Sigmoid colon (tissue), 7 donors: Measurements from ENCODE around the gene ZSWIM9. TPM values are rescaled to one million over a fixed set of nuclear protein-coding genes. Genes with fewer than 3 reads are reported as not detected.

Experiments used
- DNase-seq: peaks from one replicate; pipeline ENCODE4 v3.0.0-alpha.2; 2019
- H3K27ac ChIP-seq, 4 donors: fragments of 200-600 bp; sonication (generic); one replicate each; pipeline ENCODE4 v1.5.1; 2016 to 2019; ENCODE audit warnings: mild to moderate bottlenecking in 1 of 4
- H3K27me3 ChIP-seq, 3 donors: fragments of 200-600 bp; sonication (generic); one replicate each; pipeline ENCODE4 v1.5.1; 2019; ENCODE audit warnings: mild to moderate bottlenecking in 1 of 3
- H3K36me3 ChIP-seq, 4 donors: fragments of 200-600 bp; sonication (generic); one replicate each; pipeline ENCODE4 v1.5.1; 2016 to 2019
- H3K4me1 ChIP-seq, 4 donors: fragments of 200-600 bp; sonication (generic); one replicate each; pipeline ENCODE4 v1.5.1; 2017 to 2019
- H3K4me3 ChIP-seq, 4 donors: fragments of 200-600 bp; sonication (generic); one replicate each; pipeline ENCODE4 v1.5.1; 2017 to 2019; ENCODE audit warnings: mild to moderate bottlenecking in 2 of 4, moderate library complexity in 1 of 4
- H3K9me3 ChIP-seq, 4 donors: fragments of 200-600 bp in 3 of 4; sonication (generic) in 3 of 4; one replicate each; pipeline versions ENCODE4 v1.5.1 to v1.6.1; 2013 to 2019
- EP300 ChIP-seq, 4 donors: sonication (generic); formaldehyde crosslinking; IDR thresholded peaks; one replicate each; pipeline ENCODE4 v1.6.1; 2017; ENCODE audit warnings: antibody characterized with exemption in 4 of 4
- POLR2A ChIP-seq, 2 donors: fragments of 450-650 bp; IDR thresholded peaks; one replicate each; pipeline ENCODE4 v1.6.1; 2016; ENCODE audit warnings: antibody characterized with exemption in 2 of 2, mild to moderate bottlenecking in 2 of 2, moderate library complexity in 2 of 2
- POLR2AphosphoS5 ChIP-seq, 4 donors: sonication (generic); formaldehyde crosslinking; IDR thresholded peaks; one replicate each; pipeline ENCODE4 v1.6.1; 2017; ENCODE audit warnings: antibody characterized with exemption in 4 of 4
- WGBS, 2 donors: extraction: QIAGEN DNeasy Blood & Tissue Kit; methylation state at CpG; one replicate each; pipeline ENCODE4 v1.1.7; 2013; 5-methylcytosine and 5-hydroxymethylcytosine counted together
- intact Hi-C: fragments of 100-400 bp; cut with DNase I; formaldehyde crosslinking; loops from one replicate; pipeline ENCODE4 v1.15.1; 2023
- polyA plus RNA-seq, 3 donors: library from polyadenylated mRNA; stranded (reverse); fragments of 200-250 nt; gene quantifications; one replicate each; pipeline ENCODE4 v1.2.3, GENCODE V29; 2013
- total RNA-seq, 4 donors: library from RNA; depleted of rRNA; stranded (reverse); fragments of >200 nt; gene quantifications; one replicate each; pipeline ENCODE4 v1.1.0, GENCODE V29; 2016
- TF ChIP-seq, protein P1 (sequence below), 4 experiments: fragments of 450-650 bp in 3 of 4; fragments of 200-600 bp in 1 of 4; IDR thresholded peaks; one replicate each; pipeline ENCODE4 v1.5.1; 2016 to 2019; ENCODE audit warnings: antibody characterized with exemption in 4 of 4, mild to moderate bottlenecking in 3 of 4, moderate library complexity in 2 of 4
- donor health status: healthy with polysubstance abuse.
- donor health status: Bipolar disorder and iron deficiency.
- donor health status: healthy.

The ZSWIM9 gene
- 1 to 10 TPM; 2.4 to 10.0 (median 4.0) TPM for total RNA-seq
- 1 to 10 TPM; 4.2 to 6.1 (median 6.0) TPM for polyA plus RNA-seq

DNA sequence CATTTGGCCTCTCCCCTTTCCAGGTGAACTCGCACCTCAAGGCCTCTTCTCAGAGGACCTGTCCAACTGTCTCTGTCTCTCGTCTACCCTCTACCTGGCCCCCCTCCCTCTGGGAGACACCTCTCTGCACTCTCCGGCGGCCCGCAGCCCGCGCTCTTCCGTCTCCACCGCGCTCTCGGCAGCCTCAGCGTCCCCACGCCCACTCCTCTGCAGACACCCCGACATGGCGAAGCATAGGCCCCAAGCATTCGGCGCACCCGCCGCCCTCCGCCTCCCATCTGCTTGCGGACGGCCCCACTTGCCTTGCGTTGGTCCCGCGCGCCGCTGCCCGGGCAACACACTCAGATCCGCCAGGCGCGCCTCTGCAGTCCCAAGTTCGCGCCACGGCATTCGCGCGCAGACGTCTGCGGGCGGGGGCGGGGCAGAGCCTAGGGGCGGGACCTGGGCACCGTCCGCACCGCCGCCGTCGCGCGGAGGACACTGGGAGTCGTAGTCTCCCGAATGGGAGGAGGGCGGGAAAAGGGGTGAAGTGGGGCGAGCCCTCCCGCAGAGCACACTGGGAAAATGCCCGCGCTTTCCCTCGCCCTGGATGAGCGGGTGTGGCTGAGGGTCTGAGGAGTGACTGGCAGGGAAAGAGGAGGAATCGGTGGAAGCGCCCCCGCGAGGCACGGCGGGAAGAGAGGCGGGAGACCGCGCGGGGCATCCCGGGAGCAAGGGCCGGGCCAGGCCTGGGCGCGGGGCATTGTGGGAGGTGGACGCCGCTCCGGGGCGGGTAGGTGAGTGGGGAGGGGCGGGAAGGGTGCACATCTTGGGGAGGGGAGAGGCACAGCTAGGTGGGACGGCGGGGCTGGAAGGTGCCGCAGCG lies at the start of gene ZSWIM9, which contains the start of gene LIG1:
Gene ZSWIM9 (plus strand): TSS at position 742 of the 865 bp plus-strand sequence. CDS start 1,123 bp downstream, outside the sequence.
Gene LIG1 (minus strand): TSS at position 406 of the 865 bp plus-strand sequence. CDS start 4,778 bp downstream, outside the sequence.
- Histone ChIP-seq H3K36me3 (peaks cover 0 to 28% (median 2%) of the 10 kb centered on the region in 4 donors), H3K4me3 (peak within 1 kb of the TSS; percentile 70 to 84 (median 80)), H3K27me3 (no peaks in the 10 kb centered on the region), H3K27ac (peak within 1 kb of the TSS; percentile 83 to 96 (median 87)), H3K4me1 (peaks cover 0 to 22% (median 16%) of the 10 kb centered on the region in 4 donors), H3K9me3 (no peaks in the 10 kb centered on the region)
- TF ChIP-seq EP300 (IDR thresholded peaks at IDR 0.05) (peak in 1 of 4 donors; percentile 63), POLR2AphosphoS5 (IDR thresholded peaks at IDR 0.05) (peak; percentile 22 to 69 (median 50)), POLR2A (IDR thresholded peaks at IDR 0.05) (no peak)
- TF ChIP-seq, protein P1, sequence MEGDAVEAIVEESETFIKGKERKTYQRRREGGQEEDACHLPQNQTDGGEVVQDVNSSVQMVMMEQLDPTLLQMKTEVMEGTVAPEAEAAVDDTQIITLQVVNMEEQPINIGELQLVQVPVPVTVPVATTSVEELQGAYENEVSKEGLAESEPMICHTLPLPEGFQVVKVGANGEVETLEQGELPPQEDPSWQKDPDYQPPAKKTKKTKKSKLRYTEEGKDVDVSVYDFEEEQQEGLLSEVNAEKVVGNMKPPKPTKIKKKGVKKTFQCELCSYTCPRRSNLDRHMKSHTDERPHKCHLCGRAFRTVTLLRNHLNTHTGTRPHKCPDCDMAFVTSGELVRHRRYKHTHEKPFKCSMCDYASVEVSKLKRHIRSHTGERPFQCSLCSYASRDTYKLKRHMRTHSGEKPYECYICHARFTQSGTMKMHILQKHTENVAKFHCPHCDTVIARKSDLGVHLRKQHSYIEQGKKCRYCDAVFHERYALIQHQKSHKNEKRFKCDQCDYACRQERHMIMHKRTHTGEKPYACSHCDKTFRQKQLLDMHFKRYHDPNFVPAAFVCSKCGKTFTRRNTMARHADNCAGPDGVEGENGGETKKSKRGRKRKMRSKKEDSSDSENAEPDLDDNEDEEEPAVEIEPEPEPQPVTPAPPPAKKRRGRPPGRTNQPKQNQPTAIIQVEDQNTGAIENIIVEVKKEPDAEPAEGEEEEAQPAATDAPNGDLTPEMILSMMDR (IDR thresholded peaks at IDR 0.05): no peak
- 1% methylated on average over 82 of the region's 82 CpGs for WGBS, 2 donors
- intact Hi-C loops: loop anchor here (2.0 to 5.0 kb wide), 2 partner anchors 35 to 92 kb away; no protein-coding TSS in a partner anchor
- peak; percentile 94 for DNase-seq

DNA sequence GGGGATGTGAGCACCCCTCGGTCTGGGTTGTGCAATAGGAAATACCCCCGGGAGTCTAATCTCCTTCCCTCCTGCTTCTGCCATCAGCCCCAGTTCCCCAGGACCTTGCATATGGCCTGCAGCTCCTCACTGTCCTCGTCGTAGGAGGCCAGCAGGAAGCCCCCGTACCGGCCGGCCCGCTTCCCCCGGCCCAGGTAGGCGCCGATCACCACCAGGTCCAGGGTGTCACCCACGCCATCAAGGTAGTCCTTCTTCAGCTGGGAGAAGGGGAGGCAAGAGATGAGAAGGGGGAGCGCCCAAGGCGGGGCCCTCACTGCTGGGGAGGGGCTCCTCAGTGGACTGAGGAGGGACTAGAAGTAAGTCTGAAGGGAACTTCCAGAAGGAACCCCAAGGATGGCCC lies 49.4 kb upstream of the ZSWIM9 start:
- Histone ChIP-seq H3K36me3 (peaks cover 0 to 3% (median 0%) of the 10 kb centered on the region in 4 donors), H3K27ac (no peak overlapping the region), H3K27me3 (no peaks in the 10 kb centered on the region), H3K4me1 (no peaks in the 10 kb centered on the region), H3K4me3 (no peak overlapping the region), H3K9me3 (no peaks in the 10 kb centered on the region)
- 95 to 96% methylated on average over 14 of the region's 14 CpGs for WGBS, 2 donors
- TF ChIP-seq, protein P1 (IDR thresholded peaks at IDR 0.05): no peak
- no peak for TF ChIP-seq POLR2A (IDR thresholded peaks at IDR 0.05)
- TF ChIP-seq EP300 (IDR thresholded peaks at IDR 0.05): no peak
- no peak for TF ChIP-seq POLR2AphosphoS5 (IDR thresholded peaks at IDR 0.05)
- no peak for DNase-seq
- intact Hi-C loops: no loop called here

DNA sequence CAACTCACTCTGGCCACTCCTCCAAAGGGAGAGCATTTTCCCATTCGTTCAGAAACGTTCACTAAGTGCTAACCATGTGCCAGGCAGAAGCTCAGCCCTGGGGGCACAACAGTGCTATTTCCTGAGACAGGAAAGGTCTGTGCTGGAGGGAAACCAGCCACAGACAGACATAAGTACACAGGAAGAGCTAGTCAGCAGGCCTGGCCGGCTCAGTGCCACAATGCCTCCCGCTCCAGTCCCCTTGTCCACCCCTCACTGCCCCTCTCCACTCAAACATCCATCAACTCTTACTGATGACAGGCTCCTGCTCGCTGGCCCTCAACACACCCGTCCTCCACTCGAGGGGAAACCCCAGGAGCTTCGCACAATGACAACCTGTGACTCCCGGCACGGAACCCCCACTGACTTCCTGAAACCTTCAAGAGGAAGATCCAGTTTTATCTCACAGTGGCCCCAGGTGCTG lies 48.5 kb upstream of the ZSWIM9 start:
- Histone ChIP-seq H3K36me3 (peaks cover 0 to 3% (median 0%) of the 10 kb centered on the region in 4 donors), H3K4me1 (no peaks in the 10 kb centered on the region), H3K9me3 (no peaks in the 10 kb centered on the region), H3K27ac (peak overlapping the region in 1 of 4 donors; percentile 27), H3K27me3 (no peaks in the 10 kb centered on the region), H3K4me3 (no peak overlapping the region)
- WGBS, 2 donors: 56 to 87% methylated on average over 10 of the region's 10 CpGs
- intact Hi-C loops: no loop called here
- TF ChIP-seq POLR2A (IDR thresholded peaks at IDR 0.05) (no peak), EP300 (IDR thresholded peaks at IDR 0.05) (no peak), POLR2AphosphoS5 (IDR thresholded peaks at IDR 0.05) (no peak)
- TF ChIP-seq, protein P1 (IDR thresholded peaks at IDR 0.05): no peak
- no peak for DNase-seq

DNA sequence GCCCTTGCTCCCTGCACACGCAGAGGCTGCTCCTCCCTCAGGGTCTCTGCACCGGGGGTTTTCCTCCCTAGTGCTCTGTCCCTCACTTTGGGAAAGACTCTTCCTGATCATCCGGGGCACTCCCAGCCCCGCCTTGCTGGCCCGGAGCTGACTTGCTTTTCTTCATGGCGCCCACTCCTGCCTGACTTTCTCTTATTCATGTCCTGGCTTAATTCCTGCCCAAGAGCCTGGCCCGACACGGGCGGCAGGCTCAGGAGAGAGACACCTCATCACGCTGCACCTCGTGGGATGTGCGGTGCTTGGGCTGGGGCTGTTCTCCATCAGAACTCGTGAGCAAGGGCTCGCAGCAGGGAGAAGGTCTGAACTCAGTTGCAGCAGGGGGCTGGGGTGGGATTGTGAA lies 48.1 kb upstream of the ZSWIM9 start:
- Histone ChIP-seq H3K4me1 (no peaks in the 10 kb centered on the region), H3K27ac (peak overlapping the region in 1 of 4 donors; percentile 27), H3K36me3 (peaks cover 0 to 3% (median 0%) of the 10 kb centered on the region in 4 donors), H3K27me3 (no peaks in the 10 kb centered on the region), H3K9me3 (no peaks in the 10 kb centered on the region), H3K4me3 (no peak overlapping the region)
- TF ChIP-seq POLR2A (IDR thresholded peaks at IDR 0.05): no peak
- no peak for TF ChIP-seq POLR2AphosphoS5 (IDR thresholded peaks at IDR 0.05)
- TF ChIP-seq EP300 (IDR thresholded peaks at IDR 0.05): no peak
- TF ChIP-seq, protein P1 (IDR thresholded peaks at IDR 0.05): no peak
- no peak for DNase-seq
- WGBS, 2 donors: 83 to 88% methylated on average over 14 of the region's 14 CpGs
- intact Hi-C loops: no loop called here
